Measurements from ENCODE around the gene JAM2. TPM values are rescaled to one million over a fixed set of nuclear protein-coding genes. Genes with fewer than 3 reads are reported as not detected.

Gene JAM2
- polyA plus RNA-seq, 3 donors, result 0.01 TPM; not detected in 2

DNA sequence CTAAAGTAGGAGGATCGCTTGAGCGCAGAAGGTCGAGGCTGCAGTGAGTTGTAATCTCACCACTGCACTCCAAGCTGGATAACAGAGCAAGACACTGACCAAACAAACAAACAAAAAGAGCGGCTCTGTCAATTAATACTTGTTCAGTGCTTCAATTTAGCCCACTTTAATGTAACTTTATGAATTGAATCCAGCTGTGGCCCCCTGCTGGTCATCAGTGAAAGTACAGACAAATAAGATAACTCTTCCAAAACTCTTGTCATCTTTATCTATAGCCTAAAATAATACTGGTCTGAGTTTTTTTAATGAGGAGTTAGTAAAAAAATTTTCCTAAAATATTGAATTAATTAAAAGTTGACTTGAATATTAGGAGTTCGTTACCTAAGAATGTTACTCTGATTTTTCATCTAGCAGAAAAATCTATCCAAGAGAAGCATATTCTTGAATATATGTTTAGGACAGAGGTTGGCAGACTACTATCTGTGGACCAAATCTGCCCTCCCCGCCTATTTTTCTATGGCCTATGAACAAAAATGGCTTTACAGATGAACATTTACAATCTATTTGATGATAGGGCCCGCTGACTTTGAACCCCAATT, 69.5 kb downstream of the JAM2 start:
- no peaks in the 10 kb centered on the region for H3K36me3 ChIP-seq (replicated peaks in 1 of 2; ENCODE audit: control insufficient read depth in 1 of 2, insufficient read depth in 2 of 2, low read length in 2 of 2)
- H3K9me3 ChIP-seq (replicated peaks in 1 of 2; ENCODE audit: control insufficient read depth in 1 of 2, insufficient read depth in 1 of 2, low read length in 2 of 2), result no peaks in the 10 kb centered on the region
- H4K20me1 ChIP-seq (ENCODE audit: insufficient read depth, low read length), result no peaks in the 10 kb centered on the region
- TF ChIP-seq, protein P1, sequence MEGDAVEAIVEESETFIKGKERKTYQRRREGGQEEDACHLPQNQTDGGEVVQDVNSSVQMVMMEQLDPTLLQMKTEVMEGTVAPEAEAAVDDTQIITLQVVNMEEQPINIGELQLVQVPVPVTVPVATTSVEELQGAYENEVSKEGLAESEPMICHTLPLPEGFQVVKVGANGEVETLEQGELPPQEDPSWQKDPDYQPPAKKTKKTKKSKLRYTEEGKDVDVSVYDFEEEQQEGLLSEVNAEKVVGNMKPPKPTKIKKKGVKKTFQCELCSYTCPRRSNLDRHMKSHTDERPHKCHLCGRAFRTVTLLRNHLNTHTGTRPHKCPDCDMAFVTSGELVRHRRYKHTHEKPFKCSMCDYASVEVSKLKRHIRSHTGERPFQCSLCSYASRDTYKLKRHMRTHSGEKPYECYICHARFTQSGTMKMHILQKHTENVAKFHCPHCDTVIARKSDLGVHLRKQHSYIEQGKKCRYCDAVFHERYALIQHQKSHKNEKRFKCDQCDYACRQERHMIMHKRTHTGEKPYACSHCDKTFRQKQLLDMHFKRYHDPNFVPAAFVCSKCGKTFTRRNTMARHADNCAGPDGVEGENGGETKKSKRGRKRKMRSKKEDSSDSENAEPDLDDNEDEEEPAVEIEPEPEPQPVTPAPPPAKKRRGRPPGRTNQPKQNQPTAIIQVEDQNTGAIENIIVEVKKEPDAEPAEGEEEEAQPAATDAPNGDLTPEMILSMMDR (IDR thresholded peaks at IDR 0.05), result peak; percentile 94
- no peak overlapping the region for H2AFZ ChIP-seq (ENCODE audit: insufficient read depth, low read depth, low read length, poor library complexity, severe bottlenecking)
- H3K4me1 Mint-ChIP-seq, result no peaks in the 10 kb centered on the region
- no peaks in the 10 kb centered on the region for H3K36me3 Mint-ChIP-seq
- no peaks in the 10 kb centered on the region for H3K79me2 ChIP-seq (ENCODE audit: insufficient read depth, low read length)
- 79% methylated on average over 4 of the region's 7 CpGs for WGBS (ENCODE audit: insufficient coverage)
- no peak overlapping the region for H3K4me2 ChIP-seq (replicated peaks; ENCODE audit: extremely low read depth, low read length, poor library complexity, severe bottlenecking)
- H3K9me3 Mint-ChIP-seq, result peaks cover 0 to 3% (median 0%) of the 10 kb centered on the region in 7 donors
- H3K27me3 ChIP-seq (ENCODE audit: control insufficient read depth in 2 of 2, insufficient read depth in 2 of 2, low read length in 2 of 2), result no peaks in the 10 kb centered on the region
- H3K27me3 Mint-ChIP-seq (ENCODE audit: low read depth in 3 of 3), result no peaks in the 10 kb centered on the region
- intact Hi-C loops (cut with micrococcal nuclease), result loop anchor here (2.0 to 5.0 kb wide), 2 partner anchors 96 to 100 kb away; no protein-coding TSS in a partner anchor
- no peak overlapping the region for H3K4me3 ChIP-seq (replicated peaks in 1 of 3; ENCODE audit: low read depth in 2 of 3, low read length in 3 of 3)
- H3K4me3 Mint-ChIP-seq, result no peak overlapping the region
- no peaks in the 10 kb centered on the region for H3K4me1 ChIP-seq (ENCODE audit: control insufficient read depth in 1 of 2, insufficient read depth in 2 of 2, low read length in 2 of 2)
- no peak overlapping the region for H3K27ac ChIP-seq (ENCODE audit: low read depth in 1 of 2, low read length in 2 of 2)
- H3K27ac Mint-ChIP-seq, result no peak overlapping the region
- peak; percentile 13 to 48 (median 41) for DNase-seq
- H3K9ac ChIP-seq (ENCODE audit: insufficient read depth, low read length, poor library complexity, severe bottlenecking), result no peak overlapping the region

DNA sequence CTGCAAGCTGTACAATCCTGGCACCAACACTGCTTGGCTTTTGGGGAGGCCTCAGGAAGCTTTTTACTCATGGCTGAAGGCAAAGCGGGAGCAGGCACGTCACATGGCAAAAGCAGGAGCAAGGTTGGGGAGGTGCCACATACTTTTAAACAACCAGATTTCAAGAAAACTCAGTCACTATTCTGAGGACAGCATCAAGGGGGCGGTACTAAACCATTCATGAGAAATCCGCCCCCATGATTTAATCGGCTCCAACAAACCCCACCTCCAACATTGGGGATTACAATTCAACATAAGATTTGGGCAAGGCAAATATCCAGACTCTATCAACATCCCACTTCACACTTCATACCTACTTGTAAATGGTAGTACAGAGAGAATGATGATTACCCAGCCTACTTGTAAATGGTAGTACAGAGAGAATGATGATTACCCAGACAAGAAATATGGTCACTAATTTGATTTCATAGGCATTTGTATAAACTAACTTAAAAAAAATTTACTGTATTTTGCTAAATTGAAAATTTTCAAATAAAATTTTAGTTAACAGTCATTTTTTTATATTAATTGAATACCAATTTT, 70.7 kb downstream of the JAM2 start:
- H3K4me1 ChIP-seq (ENCODE audit: control insufficient read depth in 1 of 2, insufficient read depth in 2 of 2, low read length in 2 of 2), result no peaks in the 10 kb centered on the region
- Mint-ChIP-seq H3K9me3 (peaks cover 0 to 3% (median 0%) of the 10 kb centered on the region in 7 donors), H3K27me3 (ENCODE audit: low read depth in 3 of 3) (no peaks in the 10 kb centered on the region), H3K4me3 (no peak overlapping the region), H3K4me1 (no peaks in the 10 kb centered on the region), H3K27ac (peak overlapping the region in 1 of 7 donors; percentile 4), H3K36me3 (no peaks in the 10 kb centered on the region)
- no peak overlapping the region for H2AFZ ChIP-seq (ENCODE audit: insufficient read depth, low read depth, low read length, poor library complexity, severe bottlenecking)
- H3K4me2 ChIP-seq (replicated peaks; ENCODE audit: extremely low read depth, low read length, poor library complexity, severe bottlenecking), result no peak overlapping the region
- no peaks in the 10 kb centered on the region for H4K20me1 ChIP-seq (ENCODE audit: insufficient read depth, low read length)
- no peak for DNase-seq
- WGBS (ENCODE audit: insufficient coverage), result no CpG with 5 or more reads among the region's 5 CpGs
- H3K4me3 ChIP-seq (replicated peaks in 1 of 3; ENCODE audit: low read depth in 2 of 3, low read length in 3 of 3), result no peak overlapping the region
- H3K27me3 ChIP-seq (ENCODE audit: control insufficient read depth in 2 of 2, insufficient read depth in 2 of 2, low read length in 2 of 2), result no peaks in the 10 kb centered on the region
- TF ChIP-seq, protein P1 (IDR thresholded peaks at IDR 0.05), result no peak
- no peaks in the 10 kb centered on the region for H3K9me3 ChIP-seq (replicated peaks in 1 of 2; ENCODE audit: control insufficient read depth in 1 of 2, insufficient read depth in 1 of 2, low read length in 2 of 2)
- intact Hi-C loops (cut with micrococcal nuclease), result loop anchor here (2.0 to 5.0 kb wide), 2 partner anchors 97 to 101 kb away; no protein-coding TSS in a partner anchor
- no peaks in the 10 kb centered on the region for H3K79me2 ChIP-seq (ENCODE audit: insufficient read depth, low read length)
- no peak overlapping the region for H3K27ac ChIP-seq (ENCODE audit: low read depth in 1 of 2, low read length in 2 of 2)
- no peak overlapping the region for H3K9ac ChIP-seq (ENCODE audit: insufficient read depth, low read length, poor library complexity, severe bottlenecking)
- no peaks in the 10 kb centered on the region for H3K36me3 ChIP-seq (replicated peaks in 1 of 2; ENCODE audit: control insufficient read depth in 1 of 2, insufficient read depth in 2 of 2, low read length in 2 of 2)
